Endothelial cell of umbilical vein (primary cell): ENCODE results near the gene NDUFB1. TPM values are rescaled to one million over a fixed set of nuclear protein-coding genes. Genes with fewer than 3 reads are reported as not detected.

Source experiments
- BruUV-seq: library from RNA; stranded (reverse); fragments of 400-500 nt; replicated peaks from 2 replicates; lab custom pipeline; 2021; lab: Mats Ljungman, UMichigan
- CTCF ChIA-PET: fragments of 300-600, 350-600 bp; sonication (Branson Sonifier 250); formaldehyde crosslinking; loops from one replicate; lab custom pipeline; 2021; ENCODE audit warnings: antibody characterized with exemption, inconsistent platforms; lab: Charles Lee
- POLR2A ChIA-PET: fragments of 300-600, 350-600 bp; sonication (Branson Sonifier 250); formaldehyde crosslinking; loops from one replicate; lab custom pipeline; 2021; ENCODE audit warnings: antibody characterized with exemption, inconsistent platforms; lab: Charles Lee
- DNase-seq: peaks from one replicate; pipeline ENCODE4 v3.0.0-alpha.2; 2011; ENCODE audit warnings: low read depth, low spot score
- FAIRE-seq: peaks from 2 replicates; lab custom pipeline; 2011; peaks lifted over from hg19 to GRCh38; lab: Jason Lieb, UNC
- H2AFZ ChIP-seq: 2 replicates; pipeline ENCODE4 v1.6.0; 2012; ENCODE audit warnings: low read depth, low read length, control low read depth, inconsistent platforms
- H3K27ac ChIP-seq: 2 replicates; pipeline ENCODE4 v1.5.1; 2011; ENCODE audit warnings: low read depth, mild to moderate bottlenecking, control low read depth, low read length, moderate library complexity; ENCODE audit not compliant: insufficient read depth
- H3K27me3 ChIP-seq, 2 experiments: 2 replicates each; pipeline versions ENCODE4 v1.6.0 to v1.6.1; 2011; ENCODE audit warnings: low read length in 2 of 2, mixed read lengths in 1 of 2; ENCODE audit not compliant: control insufficient read depth in 2 of 2, insufficient read depth in 2 of 2
- H3K36me3 ChIP-seq, 2 experiments: 2 replicates in 1 of 2; 3 replicates in 1 of 2; pipeline ENCODE4 v1.5.1; 2011; ENCODE audit warnings: low read length in 2 of 2, mild to moderate bottlenecking in 1 of 2, moderate library complexity in 1 of 2; ENCODE audit not compliant: control insufficient read depth in 2 of 2, insufficient read depth in 2 of 2; ENCODE audit errors: extremely low read depth in 1 of 2
- H3K4me1 ChIP-seq: 3 replicates; pipeline ENCODE4 v1.5.1; 2011; ENCODE audit warnings: mild to moderate bottlenecking, low read length; ENCODE audit not compliant: control insufficient read depth, insufficient read depth; ENCODE audit errors: extremely low read depth
- H3K4me2 ChIP-seq: 2 replicates; pipeline ENCODE4 v1.6.1; 2011; ENCODE audit warnings: low read length, control low read depth, mixed read lengths; ENCODE audit not compliant: insufficient read depth
- H3K4me3 ChIP-seq, 3 experiments: fragments of 200-600 bp in 1 of 3; sonication (generic), shearing (Covaris generic) in 1 of 3; replicated peaks in 1 of 3; 2 replicates each; pipeline ENCODE4 v1.5.1; 2011 to 2016; ENCODE audit warnings: control low read depth in 3 of 3, low read length in 3 of 3, mild to moderate bottlenecking in 2 of 3, inconsistent platforms in 1 of 3, low read depth in 1 of 3, moderate library complexity in 1 of 3; ENCODE audit not compliant: insufficient read depth in 1 of 3
- H3K79me2 ChIP-seq: 2 replicates; pipeline ENCODE4 v1.6.0; 2012; ENCODE audit warnings: low read length, inconsistent platforms; ENCODE audit not compliant: control insufficient read depth, insufficient read depth
- H3K9ac ChIP-seq: replicated peaks from 2 replicates; pipeline ENCODE3; 2011; ENCODE audit warnings: low read length, control low read depth; ENCODE audit not compliant: insufficient read depth; ENCODE audit errors: extremely low read depth
- H3K9me1 ChIP-seq: replicated peaks from 3 replicates; pipeline ENCODE4 v1.6.0; 2011; ENCODE audit warnings: mild to moderate bottlenecking, low read length; ENCODE audit not compliant: control insufficient read depth, insufficient read depth; ENCODE audit errors: extremely low read depth
- H3K9me3 ChIP-seq: replicated peaks from 2 replicates; pipeline ENCODE4 v1.5.1; 2012; ENCODE audit warnings: low read length, inconsistent platforms; ENCODE audit not compliant: control insufficient read depth, insufficient read depth
- H4K20me1 ChIP-seq: replicated peaks from 2 replicates; pipeline ENCODE3; 2011; ENCODE audit warnings: mild to moderate bottlenecking, low read length; ENCODE audit not compliant: control insufficient read depth, insufficient read depth; ENCODE audit errors: extremely low read depth
- EZH2 ChIP-seq: IDR thresholded peaks from 2 replicates; pipeline ENCODE4 v1.6.1; 2012; ENCODE audit warnings: borderline replicate concordance, low read depth, mild to moderate bottlenecking, moderate library complexity, low read length, inconsistent platforms; ENCODE audit not compliant: severe bottlenecking
- FOS ChIP-seq: IDR thresholded peaks from 2 replicates; pipeline ENCODE4 v1.6.1; 2011; ENCODE audit warnings: mild to moderate bottlenecking, low read length, moderate library complexity, borderline replicate concordance; ENCODE audit not compliant: insufficient read depth
- GATA2 ChIP-seq: IDR thresholded peaks from 2 replicates; pipeline ENCODE4 v1.7.0; 2011; ENCODE audit warnings: low read depth, mild to moderate bottlenecking, moderate library complexity, mixed read lengths, low read length; ENCODE audit not compliant: insufficient read length, insufficient read depth
- JUN ChIP-seq: IDR thresholded peaks from 2 replicates; pipeline ENCODE4 v1.6.1; 2011; ENCODE audit warnings: borderline replicate concordance, low read depth; ENCODE audit not compliant: insufficient read length, insufficient read depth
- MYC ChIP-seq: IDR thresholded peaks from one replicate; pipeline ENCODE4 v1.6.1; 2011; ENCODE audit warnings: mild to moderate bottlenecking, low read depth, low read length
- POLR2A ChIP-seq: IDR thresholded peaks from 2 replicates; pipeline ENCODE4 v1.6.1; 2012; ENCODE audit warnings: low read depth, mild to moderate bottlenecking, control low read depth, low read length
- POLR2AphosphoS5 ChIP-seq: IDR thresholded peaks from 2 replicates; pipeline ENCODE4 v1.6.1; 2012; ENCODE audit warnings: low read depth, mild to moderate bottlenecking, control low read depth, low read length, moderate library complexity; ENCODE audit not compliant: insufficient read depth
- dilution Hi-C: fragments of 300-500 bp; cut with MboI; formaldehyde crosslinking; loops from one replicate; pipeline ENCODE4 v1.15.0; 2019; ENCODE audit warnings: low sequenced_read_pairs; ENCODE audit not compliant: extremely low pct_ligation_motif_present
- intact Hi-C: fragments of 100-400 bp; cut with micrococcal nuclease; formaldehyde crosslinking; loops from one replicate; pipeline ENCODE4 v1.10.0; 2022
- polyA plus RNA-seq, 4 experiments: library from polyadenylated mRNA; depleted of rRNA in 3 of 4; stranded (reverse) in 3 of 4; unstranded in 1 of 4; fragments of >200 nt; gene quantifications; 2 replicates each; pipeline versions ENCODE4 v1.2.1 to v1.2.3, GENCODE V29; 2011 to 2012; ENCODE audit warnings: missing spikeins in 1 of 4
- total RNA-seq: library from RNA; stranded (reverse); gene quantifications from 2 replicates; pipeline ENCODE4 v1.2.3, GENCODE V29; 2021
- TF ChIP-seq, protein P1 (sequence below): IDR thresholded peaks from 2 replicates; pipeline ENCODE4 v1.6.1; 2011; ENCODE audit not compliant: insufficient read depth, insufficient read length
- TF ChIP-seq, protein P2 (sequence below), 2 donors: IDR thresholded peaks; 1 replicate in 1 of 2; 2 replicates in 1 of 2; pipeline ENCODE4 v1.5.1; 2011; ENCODE audit warnings: low read length in 2 of 2, mild to moderate bottlenecking in 2 of 2, moderate library complexity in 2 of 2, control low read depth in 1 of 2, inconsistent platforms in 1 of 2, low read depth in 1 of 2; ENCODE audit not compliant: insufficient read depth in 1 of 2; ENCODE audit errors: extremely low read depth in 1 of 2

The NDUFB1 gene
- total and polyA plus RNA-seq, 2 donors (not counting 3 experiments of a cell fraction or from before 2014, with no cell fraction given), result 95.2 to 267 TPM

DNA sequence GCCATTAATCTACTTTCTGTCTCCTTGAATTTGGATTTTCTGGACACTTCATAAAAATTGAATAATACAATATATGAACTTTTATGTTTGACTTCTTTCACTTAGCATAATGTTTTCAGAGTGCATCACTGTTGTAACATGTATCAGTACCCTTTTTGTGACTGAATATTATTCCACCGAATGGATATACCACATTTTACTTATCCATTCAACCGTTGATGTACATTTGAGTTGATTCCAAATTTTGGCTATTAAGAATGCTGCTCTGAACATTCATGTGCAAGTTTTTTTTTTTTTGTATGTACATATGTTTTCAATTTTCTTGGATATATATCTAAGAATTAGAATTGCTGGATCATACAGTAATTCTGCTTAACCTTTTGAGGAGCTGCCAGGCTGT lies 43.5 kb upstream of the NDUFB1 start:
- Histone ChIP-seq H3K27ac (no peak overlapping the region), H3K79me2 (no peaks in the 10 kb centered on the region), H2AFZ (no peak overlapping the region), H3K4me2 (no peak overlapping the region), H4K20me1 (no peaks in the 10 kb centered on the region), H3K4me1 (no peaks in the 10 kb centered on the region), H3K9ac (no peak overlapping the region), H3K4me3 (no peak overlapping the region), H3K9me1 (no peaks in the 10 kb centered on the region), H3K9me3 (no peaks in the 10 kb centered on the region), H3K27me3 (no peaks in the 10 kb centered on the region), H3K36me3 (peaks cover 3 to 4% of the 10 kb centered on the region in 2 experiments)
- FAIRE-seq (no peak), DNase-seq (no peak)
- BruUV-seq, result no TSS peak
- CTCF ChIA-PET, result no interaction called here
- TF ChIP-seq, protein P1, sequence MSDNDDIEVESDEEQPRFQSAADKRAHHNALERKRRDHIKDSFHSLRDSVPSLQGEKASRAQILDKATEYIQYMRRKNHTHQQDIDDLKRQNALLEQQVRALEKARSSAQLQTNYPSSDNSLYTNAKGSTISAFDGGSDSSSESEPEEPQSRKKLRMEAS, result no peak
- TF ChIP-seq JUN (no peak), GATA2 (no peak), MYC (no peak), POLR2AphosphoS5 (no peak), EZH2 (no peak), FOS (no peak), POLR2A (no peak)
- TF ChIP-seq, protein P2, sequence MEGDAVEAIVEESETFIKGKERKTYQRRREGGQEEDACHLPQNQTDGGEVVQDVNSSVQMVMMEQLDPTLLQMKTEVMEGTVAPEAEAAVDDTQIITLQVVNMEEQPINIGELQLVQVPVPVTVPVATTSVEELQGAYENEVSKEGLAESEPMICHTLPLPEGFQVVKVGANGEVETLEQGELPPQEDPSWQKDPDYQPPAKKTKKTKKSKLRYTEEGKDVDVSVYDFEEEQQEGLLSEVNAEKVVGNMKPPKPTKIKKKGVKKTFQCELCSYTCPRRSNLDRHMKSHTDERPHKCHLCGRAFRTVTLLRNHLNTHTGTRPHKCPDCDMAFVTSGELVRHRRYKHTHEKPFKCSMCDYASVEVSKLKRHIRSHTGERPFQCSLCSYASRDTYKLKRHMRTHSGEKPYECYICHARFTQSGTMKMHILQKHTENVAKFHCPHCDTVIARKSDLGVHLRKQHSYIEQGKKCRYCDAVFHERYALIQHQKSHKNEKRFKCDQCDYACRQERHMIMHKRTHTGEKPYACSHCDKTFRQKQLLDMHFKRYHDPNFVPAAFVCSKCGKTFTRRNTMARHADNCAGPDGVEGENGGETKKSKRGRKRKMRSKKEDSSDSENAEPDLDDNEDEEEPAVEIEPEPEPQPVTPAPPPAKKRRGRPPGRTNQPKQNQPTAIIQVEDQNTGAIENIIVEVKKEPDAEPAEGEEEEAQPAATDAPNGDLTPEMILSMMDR (IDR thresholded peaks at IDR 0.05; ENCODE audit: extremely low read depth in 1 of 2, insufficient read depth in 1 of 2, low read depth in 1 of 2, low read length in 2 of 2), result no peak
- POLR2A ChIA-PET, result no interaction called here
- dilution Hi-C loops, result no loop called here
- intact Hi-C loops, result no loop called here
